Measurements from ENCODE around the gene RGS17.

DNA sequence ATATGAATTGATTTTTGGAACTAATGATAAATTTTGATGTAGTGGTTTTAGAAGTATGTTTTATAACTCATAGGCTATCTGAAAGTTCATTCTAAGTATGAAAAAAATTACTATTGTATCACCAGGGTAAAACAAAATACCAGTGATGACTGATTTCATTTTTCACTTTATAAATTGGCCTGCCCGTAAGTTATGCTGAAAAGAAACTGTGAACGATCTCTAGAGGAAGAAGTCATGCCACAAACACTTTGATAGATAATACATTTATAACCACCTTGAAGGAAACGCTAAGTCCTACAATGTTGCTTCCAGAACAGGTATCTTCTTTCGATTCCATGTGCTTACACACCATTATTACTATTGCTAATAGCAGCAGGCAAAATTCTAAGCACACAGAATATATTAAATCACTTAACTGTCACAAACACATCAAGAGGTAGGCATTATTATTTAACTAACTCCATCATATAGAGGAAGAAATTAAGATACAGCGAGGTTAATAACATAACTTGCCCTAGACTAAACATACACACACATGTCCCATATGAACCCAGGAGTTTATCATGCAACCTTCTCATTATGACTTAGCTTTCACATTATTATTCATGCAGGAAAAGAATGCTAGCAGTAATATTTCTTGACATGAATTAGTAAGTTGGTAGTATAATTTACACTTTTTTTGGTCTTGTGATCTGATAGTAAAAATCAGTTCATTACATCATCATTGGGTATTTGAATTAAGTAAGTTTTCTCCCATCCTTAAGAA is 44.7 kb downstream of the RGS17 start:
- TF ChIP-seq, protein P1, sequence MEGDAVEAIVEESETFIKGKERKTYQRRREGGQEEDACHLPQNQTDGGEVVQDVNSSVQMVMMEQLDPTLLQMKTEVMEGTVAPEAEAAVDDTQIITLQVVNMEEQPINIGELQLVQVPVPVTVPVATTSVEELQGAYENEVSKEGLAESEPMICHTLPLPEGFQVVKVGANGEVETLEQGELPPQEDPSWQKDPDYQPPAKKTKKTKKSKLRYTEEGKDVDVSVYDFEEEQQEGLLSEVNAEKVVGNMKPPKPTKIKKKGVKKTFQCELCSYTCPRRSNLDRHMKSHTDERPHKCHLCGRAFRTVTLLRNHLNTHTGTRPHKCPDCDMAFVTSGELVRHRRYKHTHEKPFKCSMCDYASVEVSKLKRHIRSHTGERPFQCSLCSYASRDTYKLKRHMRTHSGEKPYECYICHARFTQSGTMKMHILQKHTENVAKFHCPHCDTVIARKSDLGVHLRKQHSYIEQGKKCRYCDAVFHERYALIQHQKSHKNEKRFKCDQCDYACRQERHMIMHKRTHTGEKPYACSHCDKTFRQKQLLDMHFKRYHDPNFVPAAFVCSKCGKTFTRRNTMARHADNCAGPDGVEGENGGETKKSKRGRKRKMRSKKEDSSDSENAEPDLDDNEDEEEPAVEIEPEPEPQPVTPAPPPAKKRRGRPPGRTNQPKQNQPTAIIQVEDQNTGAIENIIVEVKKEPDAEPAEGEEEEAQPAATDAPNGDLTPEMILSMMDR (conservative IDR thresholded peaks at IDR 0.05) = no peak
- no peak for TF ChIP-seq EZH2 (IDR thresholded peaks at IDR 0.05; ENCODE audit: low read depth)
